ENCODE results near the gene TTC7B. TPM values are rescaled to one million over a fixed set of nuclear protein-coding genes. Genes with fewer than 3 reads are reported as not detected.

The TTC7B gene
- total and polyA plus RNA-seq, 9 of the 15 experiments (the other 6 are each of a cell fraction or from before 2014, with no cell fraction given), result 2.2 to 77.2 (median 36.7) TPM

GRCh38 chr14:90758028-90758889 is 58.0 kb downstream of the TTC7B start:
- 6% methylated on average over 29 of the region's 71 CpGs for WGBS (ENCODE audit: insufficient coverage, low coverage, missing lambda C conversion rate)
- ChIA-PET POLR2A (interaction anchor here (0.6 to 1.2 kb wide), 3 partner anchors 43 to 358 kb away, joined by 3 read pairs; no protein-coding TSS in a partner anchor), CTCF (ENCODE audit: low intra/inter-chr PET ratio) (no interaction called here)
- 0 out of 2 replicates have a peak, but pooled peaks cover 4% of the 10 kb centered on the region for H3K9me3 ChIP-seq (replicated peaks; ENCODE audit: control insufficient read depth, insufficient read depth, low read depth, low read length)
- H3K79me2 ChIP-seq (ENCODE audit: control insufficient read depth, insufficient read depth, low read length), result peaks cover 7% of the 10 kb centered on the region; the same call in 2 of the 3 replicates
- in situ Hi-C loops (cut with MboI) (loop anchor here (5.0 kb wide), 1 partner anchor 64 kb away; no protein-coding TSS in a partner anchor), intact Hi-C loops (cut with micrococcal nuclease) (no loop called here)
- no TSS peak for BruUV-seq (replicated peaks)
- no peaks in the 10 kb centered on the region for H4K20me1 ChIP-seq (replicated peaks; ENCODE audit: control insufficient read depth, insufficient read depth, low read length)
- peaks cover 10 to 12% of the 10 kb centered on the region in 2 experiments; a peak in 4 of 5 replicates for H3K4me1 ChIP-seq (replicated peaks in 1 of 2; ENCODE audit: control insufficient read depth in 2 of 2, insufficient read depth in 2 of 2, low read length in 2 of 2)
- H3K9ac ChIP-seq (ENCODE audit: insufficient read depth in 1 of 2, low read depth in 2 of 2, low read length in 2 of 2), result peak overlapping the region; percentile 82 to 90
- H2AFZ ChIP-seq (ENCODE audit: low read depth, low read length), result peak overlapping the region; percentile 94
- no peaks in the 10 kb centered on the region for H3K9me1 ChIP-seq (ENCODE audit: control insufficient read depth, insufficient read depth, low read length)
- peak overlapping the region; percentile 69 for H3K4me2 ChIP-seq (ENCODE audit: insufficient read depth, low read length)
- ATAC-seq (peak; percentile 98), FAIRE-seq (peak; percentile 35), DNase-seq (ENCODE audit: extremely low read depth in 1 of 4, low spot score in 3 of 4) (peak; percentile 92 to 98 (median 98))
- no peaks in the 10 kb centered on the region for H3K36me3 ChIP-seq (ENCODE audit: control insufficient read depth, insufficient read depth, low read length)
- peak overlapping the region; percentile 87 for H3K27ac ChIP-seq (ENCODE audit: extremely low read depth, low read depth, low read length)
- H3K27me3 ChIP-seq (ENCODE audit: control insufficient read depth in 2 of 2, insufficient read depth in 2 of 2, low read length in 2 of 2), result no peaks in the 10 kb centered on the region
- H3K4me3 ChIP-seq, result peak overlapping the region; percentile 28; the same call in 1 of the 2 replicates
- TF ChIP-seq CREB3L1 (IDR thresholded peaks at IDR 0.05; ENCODE audit: borderline replicate concordance, low read depth) (peak; percentile 54; the same call in 1 of the 2 replicates), NONO (IDR thresholded peaks at IDR 0.05; ENCODE audit: low read depth in 2 of 2, low read length in 1 of 2) (peak in 1 of 2 experiments; percentile 27; a peak in 1 of 4 replicates), PKNOX1 (IDR thresholded peaks at IDR 0.05) (no peak), MAFK (IDR thresholded peaks at IDR 0.05; ENCODE audit: low read length) (peak; percentile 74), HNRNPLL (IDR thresholded peaks at IDR 0.05; ENCODE audit: low read depth, low read length, poor library complexity, severe bottlenecking) (no peak), HMBOX1 (IDR thresholded peaks at IDR 0.05) (peak; percentile 40; the same call in 1 of the 2 replicates), E2F1 (CRISPR knock-in tag; IDR thresholded peaks at IDR 0.05) (no peak), ZFP30 (CRISPR knock-in tag; IDR thresholded peaks at IDR 0.05; ENCODE audit: borderline replicate concordance) (no peak), ETS2 (tag; IDR thresholded peaks at IDR 0.05; ENCODE audit: borderline replicate concordance, poor library complexity, severe bottlenecking) (no peak), HMGN3 (IDR thresholded peaks at IDR 0.05; ENCODE audit: borderline replicate concordance, extremely low read depth, insufficient read length, low read depth, low read length) (peak; percentile 51), MYBL2 (IDR thresholded peaks at IDR 0.05; ENCODE audit: low read depth) (no peak), MYBL2 (CRISPR knock-in tag; IDR thresholded peaks at IDR 0.05; ENCODE audit: borderline replicate concordance) (no peak), JUND (IDR thresholded peaks at IDR 0.05; ENCODE audit: borderline replicate concordance, low read depth, low read length) (peak; percentile 56; the same call in 1 of the 2 replicates), JUND (tag; IDR thresholded peaks at IDR 0.05; ENCODE audit: borderline replicate concordance, low read depth, low read length) (peak; percentile 22; the same call in 1 of the 3 replicates), ZBED1 (IDR thresholded peaks at IDR 0.05) (no peak)

Data from K562 (cell line).